Endothelial cell of umbilical vein (primary cell): Measurements from ENCODE around the gene PTPRZ1. TPM values are rescaled to one million over a fixed set of nuclear protein-coding genes. Genes with fewer than 3 reads are reported as not detected.

Experiments
- BruUV-seq: library from RNA; stranded (reverse); fragments of 400-500 nt; replicated peaks from 2 replicates; lab custom pipeline; 2021; lab: Mats Ljungman, UMichigan
- CTCF ChIA-PET: fragments of 300-600, 350-600 bp; sonication (Branson Sonifier 250); formaldehyde crosslinking; loops from one replicate; lab custom pipeline; 2021; ENCODE audit warnings: antibody characterized with exemption, inconsistent platforms; lab: Charles Lee
- POLR2A ChIA-PET: fragments of 300-600, 350-600 bp; sonication (Branson Sonifier 250); formaldehyde crosslinking; loops from one replicate; lab custom pipeline; 2021; ENCODE audit warnings: antibody characterized with exemption, inconsistent platforms; lab: Charles Lee
- DNase-seq: peaks from one replicate; pipeline ENCODE4 v3.0.0-alpha.2; 2011; ENCODE audit warnings: low read depth, low spot score
- FAIRE-seq: peaks from 2 replicates; lab custom pipeline; 2011; peaks lifted over from hg19 to GRCh38; lab: Jason Lieb, UNC
- H2AFZ ChIP-seq: 2 replicates; pipeline ENCODE4 v1.6.0; 2012; ENCODE audit warnings: low read depth, low read length, control low read depth, inconsistent platforms
- H3K27ac ChIP-seq: 2 replicates; pipeline ENCODE4 v1.5.1; 2011; ENCODE audit warnings: low read depth, mild to moderate bottlenecking, control low read depth, low read length, moderate library complexity; ENCODE audit not compliant: insufficient read depth
- H3K27me3 ChIP-seq, 2 experiments: 2 replicates each; pipeline versions ENCODE4 v1.6.0 to v1.6.1; 2011; ENCODE audit warnings: low read length in 2 of 2, mixed read lengths in 1 of 2; ENCODE audit not compliant: control insufficient read depth in 2 of 2, insufficient read depth in 2 of 2
- H3K36me3 ChIP-seq, 2 experiments: 2 replicates in 1 of 2; 3 replicates in 1 of 2; pipeline ENCODE4 v1.5.1; 2011; ENCODE audit warnings: low read length in 2 of 2, mild to moderate bottlenecking in 1 of 2, moderate library complexity in 1 of 2; ENCODE audit not compliant: control insufficient read depth in 2 of 2, insufficient read depth in 2 of 2; ENCODE audit errors: extremely low read depth in 1 of 2
- H3K4me1 ChIP-seq: 3 replicates; pipeline ENCODE4 v1.5.1; 2011; ENCODE audit warnings: mild to moderate bottlenecking, low read length; ENCODE audit not compliant: control insufficient read depth, insufficient read depth; ENCODE audit errors: extremely low read depth
- H3K4me2 ChIP-seq: 2 replicates; pipeline ENCODE4 v1.6.1; 2011; ENCODE audit warnings: low read length, control low read depth, mixed read lengths; ENCODE audit not compliant: insufficient read depth
- H3K4me3 ChIP-seq, 3 experiments: fragments of 200-600 bp in 1 of 3; sonication (generic), shearing (Covaris generic) in 1 of 3; replicated peaks in 1 of 3; 2 replicates each; pipeline ENCODE4 v1.5.1; 2011 to 2016; ENCODE audit warnings: control low read depth in 3 of 3, low read length in 3 of 3, mild to moderate bottlenecking in 2 of 3, inconsistent platforms in 1 of 3, low read depth in 1 of 3, moderate library complexity in 1 of 3; ENCODE audit not compliant: insufficient read depth in 1 of 3
- H3K79me2 ChIP-seq: 2 replicates; pipeline ENCODE4 v1.6.0; 2012; ENCODE audit warnings: low read length, inconsistent platforms; ENCODE audit not compliant: control insufficient read depth, insufficient read depth
- H3K9ac ChIP-seq: replicated peaks from 2 replicates; pipeline ENCODE3; 2011; ENCODE audit warnings: low read length, control low read depth; ENCODE audit not compliant: insufficient read depth; ENCODE audit errors: extremely low read depth
- H3K9me1 ChIP-seq: replicated peaks from 3 replicates; pipeline ENCODE4 v1.6.0; 2011; ENCODE audit warnings: mild to moderate bottlenecking, low read length; ENCODE audit not compliant: control insufficient read depth, insufficient read depth; ENCODE audit errors: extremely low read depth
- H3K9me3 ChIP-seq: replicated peaks from 2 replicates; pipeline ENCODE4 v1.5.1; 2012; ENCODE audit warnings: low read length, inconsistent platforms; ENCODE audit not compliant: control insufficient read depth, insufficient read depth
- H4K20me1 ChIP-seq: replicated peaks from 2 replicates; pipeline ENCODE3; 2011; ENCODE audit warnings: mild to moderate bottlenecking, low read length; ENCODE audit not compliant: control insufficient read depth, insufficient read depth; ENCODE audit errors: extremely low read depth
- EZH2 ChIP-seq: IDR thresholded peaks from 2 replicates; pipeline ENCODE4 v1.6.1; 2012; ENCODE audit warnings: borderline replicate concordance, low read depth, mild to moderate bottlenecking, moderate library complexity, low read length, inconsistent platforms; ENCODE audit not compliant: severe bottlenecking
- FOS ChIP-seq: IDR thresholded peaks from 2 replicates; pipeline ENCODE4 v1.6.1; 2011; ENCODE audit warnings: mild to moderate bottlenecking, low read length, moderate library complexity, borderline replicate concordance; ENCODE audit not compliant: insufficient read depth
- GATA2 ChIP-seq: IDR thresholded peaks from 2 replicates; pipeline ENCODE4 v1.7.0; 2011; ENCODE audit warnings: low read depth, mild to moderate bottlenecking, moderate library complexity, mixed read lengths, low read length; ENCODE audit not compliant: insufficient read length, insufficient read depth
- JUN ChIP-seq: IDR thresholded peaks from 2 replicates; pipeline ENCODE4 v1.6.1; 2011; ENCODE audit warnings: borderline replicate concordance, low read depth; ENCODE audit not compliant: insufficient read length, insufficient read depth
- MYC ChIP-seq: IDR thresholded peaks from one replicate; pipeline ENCODE4 v1.6.1; 2011; ENCODE audit warnings: mild to moderate bottlenecking, low read depth, low read length
- POLR2A ChIP-seq: IDR thresholded peaks from 2 replicates; pipeline ENCODE4 v1.6.1; 2012; ENCODE audit warnings: low read depth, mild to moderate bottlenecking, control low read depth, low read length
- POLR2AphosphoS5 ChIP-seq: IDR thresholded peaks from 2 replicates; pipeline ENCODE4 v1.6.1; 2012; ENCODE audit warnings: low read depth, mild to moderate bottlenecking, control low read depth, low read length, moderate library complexity; ENCODE audit not compliant: insufficient read depth
- dilution Hi-C: fragments of 300-500 bp; cut with MboI; formaldehyde crosslinking; loops from one replicate; pipeline ENCODE4 v1.15.0; 2019; ENCODE audit warnings: low sequenced_read_pairs; ENCODE audit not compliant: extremely low pct_ligation_motif_present
- intact Hi-C: fragments of 100-400 bp; cut with micrococcal nuclease; formaldehyde crosslinking; loops from one replicate; pipeline ENCODE4 v1.10.0; 2022
- polyA plus RNA-seq, 4 experiments: library from polyadenylated mRNA; depleted of rRNA in 3 of 4; stranded (reverse) in 3 of 4; unstranded in 1 of 4; fragments of >200 nt; gene quantifications; 2 replicates each; pipeline versions ENCODE4 v1.2.1 to v1.2.3, GENCODE V29; 2011 to 2012; ENCODE audit warnings: missing spikeins in 1 of 4
- total RNA-seq: library from RNA; stranded (reverse); gene quantifications from 2 replicates; pipeline ENCODE4 v1.2.3, GENCODE V29; 2021
- TF ChIP-seq, protein P1 (sequence below): IDR thresholded peaks from 2 replicates; pipeline ENCODE4 v1.6.1; 2011; ENCODE audit not compliant: insufficient read depth, insufficient read length
- TF ChIP-seq, protein P2 (sequence below), 2 donors: IDR thresholded peaks; 1 replicate in 1 of 2; 2 replicates in 1 of 2; pipeline ENCODE4 v1.5.1; 2011; ENCODE audit warnings: low read length in 2 of 2, mild to moderate bottlenecking in 2 of 2, moderate library complexity in 2 of 2, control low read depth in 1 of 2, inconsistent platforms in 1 of 2, low read depth in 1 of 2; ENCODE audit not compliant: insufficient read depth in 1 of 2; ENCODE audit errors: extremely low read depth in 1 of 2

Gene PTPRZ1
- total and polyA plus RNA-seq, 2 donors (not counting 3 experiments of a cell fraction or from before 2014, with no cell fraction given), result 0.07 TPM; not detected in 1

DNA sequence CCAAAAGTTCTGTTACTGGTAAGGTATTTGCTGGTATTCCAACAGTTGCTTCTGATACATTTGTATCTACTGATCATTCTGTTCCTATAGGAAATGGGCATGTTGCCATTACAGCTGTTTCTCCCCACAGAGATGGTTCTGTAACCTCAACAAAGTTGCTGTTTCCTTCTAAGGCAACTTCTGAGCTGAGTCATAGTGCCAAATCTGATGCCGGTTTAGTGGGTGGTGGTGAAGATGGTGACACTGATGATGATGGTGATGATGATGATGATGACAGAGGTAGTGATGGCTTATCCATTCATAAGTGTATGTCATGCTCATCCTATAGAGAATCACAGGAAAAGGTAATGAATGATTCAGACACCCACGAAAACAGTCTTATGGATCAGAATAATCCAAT is 140.1 kb downstream of the PTPRZ1 start:
- TF ChIP-seq EZH2 (no peak), GATA2 (no peak), POLR2A (no peak), MYC (no peak), POLR2AphosphoS5 (no peak)
- TF ChIP-seq, protein P1, sequence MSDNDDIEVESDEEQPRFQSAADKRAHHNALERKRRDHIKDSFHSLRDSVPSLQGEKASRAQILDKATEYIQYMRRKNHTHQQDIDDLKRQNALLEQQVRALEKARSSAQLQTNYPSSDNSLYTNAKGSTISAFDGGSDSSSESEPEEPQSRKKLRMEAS, result no peak
- no peak overlapping the region for H3K9ac ChIP-seq
- no TSS peak for BruUV-seq
- H3K79me2 ChIP-seq, result no peaks in the 10 kb centered on the region
- H3K27me3 ChIP-seq, result no peaks in the 10 kb centered on the region
- H4K20me1 ChIP-seq, result no peaks in the 10 kb centered on the region
- no peak overlapping the region for H3K4me2 ChIP-seq
- CTCF ChIA-PET, result interaction anchor here (1.2 kb wide), 1 partner anchor 9 kb away, joined by 3 read pairs; no protein-coding TSS in a partner anchor
- H3K4me3 ChIP-seq, result no peak overlapping the region
- DNase-seq (no peak), FAIRE-seq (no peak)
- no peaks in the 10 kb centered on the region for H3K9me3 ChIP-seq
- H2AFZ ChIP-seq, result no peak overlapping the region
- POLR2A ChIA-PET, result no interaction called here
- H3K27ac ChIP-seq, result no peak overlapping the region
- H3K9me1 ChIP-seq, result no peaks in the 10 kb centered on the region
- H3K4me1 ChIP-seq, result no peaks in the 10 kb centered on the region
- H3K36me3 ChIP-seq, result no peaks in the 10 kb centered on the region
- intact Hi-C loops, result loop anchor here (10.0 kb wide), 1 partner anchor 1142 kb away; no protein-coding TSS in a partner anchor
- dilution Hi-C loops, result no loop called here

DNA sequence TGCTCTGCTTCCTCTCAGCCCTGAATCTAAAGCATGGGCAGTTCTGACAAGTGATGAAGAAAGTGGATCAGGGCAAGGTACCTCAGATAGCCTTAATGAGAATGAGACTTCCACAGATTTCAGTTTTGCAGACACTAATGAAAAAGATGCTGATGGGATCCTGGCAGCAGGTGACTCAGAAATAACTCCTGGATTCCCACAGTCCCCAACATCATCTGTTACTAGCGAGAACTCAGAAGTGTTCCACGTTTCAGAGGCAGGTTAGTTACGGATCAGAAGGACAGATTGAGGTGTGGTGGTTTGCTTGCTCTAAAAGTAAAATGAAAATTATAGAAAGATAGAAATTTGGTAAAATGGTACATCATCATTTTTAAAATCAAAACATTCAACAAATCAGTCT is 140.7 kb downstream of the PTPRZ1 start:
- no peak overlapping the region for H2AFZ ChIP-seq
- intact Hi-C loops (loop anchor here (2.0 to 10.0 kb wide), 2 partner anchors 515 to 1141 kb away; no protein-coding TSS in a partner anchor), dilution Hi-C loops (no loop called here)
- no peaks in the 10 kb centered on the region for H3K4me1 ChIP-seq
- no peaks in the 10 kb centered on the region for H3K9me3 ChIP-seq
- no peak for DNase-seq
- no peak overlapping the region for H3K27ac ChIP-seq
- FAIRE-seq, result no peak
- ChIA-PET POLR2A (no interaction called here), CTCF (no interaction called here)
- no peak overlapping the region for H3K9ac ChIP-seq
- H3K4me3 ChIP-seq, result no peak overlapping the region
- H3K9me1 ChIP-seq, result no peaks in the 10 kb centered on the region
- H3K36me3 ChIP-seq, result no peaks in the 10 kb centered on the region
- TF ChIP-seq, protein P2, sequence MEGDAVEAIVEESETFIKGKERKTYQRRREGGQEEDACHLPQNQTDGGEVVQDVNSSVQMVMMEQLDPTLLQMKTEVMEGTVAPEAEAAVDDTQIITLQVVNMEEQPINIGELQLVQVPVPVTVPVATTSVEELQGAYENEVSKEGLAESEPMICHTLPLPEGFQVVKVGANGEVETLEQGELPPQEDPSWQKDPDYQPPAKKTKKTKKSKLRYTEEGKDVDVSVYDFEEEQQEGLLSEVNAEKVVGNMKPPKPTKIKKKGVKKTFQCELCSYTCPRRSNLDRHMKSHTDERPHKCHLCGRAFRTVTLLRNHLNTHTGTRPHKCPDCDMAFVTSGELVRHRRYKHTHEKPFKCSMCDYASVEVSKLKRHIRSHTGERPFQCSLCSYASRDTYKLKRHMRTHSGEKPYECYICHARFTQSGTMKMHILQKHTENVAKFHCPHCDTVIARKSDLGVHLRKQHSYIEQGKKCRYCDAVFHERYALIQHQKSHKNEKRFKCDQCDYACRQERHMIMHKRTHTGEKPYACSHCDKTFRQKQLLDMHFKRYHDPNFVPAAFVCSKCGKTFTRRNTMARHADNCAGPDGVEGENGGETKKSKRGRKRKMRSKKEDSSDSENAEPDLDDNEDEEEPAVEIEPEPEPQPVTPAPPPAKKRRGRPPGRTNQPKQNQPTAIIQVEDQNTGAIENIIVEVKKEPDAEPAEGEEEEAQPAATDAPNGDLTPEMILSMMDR (IDR thresholded peaks at IDR 0.05; ENCODE audit: extremely low read depth in 1 of 2, insufficient read depth in 1 of 2, low read depth in 1 of 2, low read length in 2 of 2), result no peak
- TF ChIP-seq EZH2 (no peak), JUN (no peak), MYC (no peak), POLR2AphosphoS5 (no peak), GATA2 (no peak), POLR2A (no peak), FOS (no peak)
- TF ChIP-seq, protein P1, result no peak
- BruUV-seq, result no TSS peak
- no peaks in the 10 kb centered on the region for H4K20me1 ChIP-seq
- no peak overlapping the region for H3K4me2 ChIP-seq
- no peaks in the 10 kb centered on the region for H3K79me2 ChIP-seq
- H3K27me3 ChIP-seq, result no peaks in the 10 kb centered on the region
